ENCODE results near the gene MMADHC. TPM values are rescaled to one million over a fixed set of nuclear protein-coding genes. Genes with fewer than 3 reads are reported as not detected.
"Not testable (repeated sequence)": the region's sequence is repeated elsewhere in the genome, so short reads cannot be mapped to it uniquely, and the experiment has no call there.

MMADHC gene
- total RNA-seq, 1 donor from 2014 or later, result 182 TPM

DNA sequence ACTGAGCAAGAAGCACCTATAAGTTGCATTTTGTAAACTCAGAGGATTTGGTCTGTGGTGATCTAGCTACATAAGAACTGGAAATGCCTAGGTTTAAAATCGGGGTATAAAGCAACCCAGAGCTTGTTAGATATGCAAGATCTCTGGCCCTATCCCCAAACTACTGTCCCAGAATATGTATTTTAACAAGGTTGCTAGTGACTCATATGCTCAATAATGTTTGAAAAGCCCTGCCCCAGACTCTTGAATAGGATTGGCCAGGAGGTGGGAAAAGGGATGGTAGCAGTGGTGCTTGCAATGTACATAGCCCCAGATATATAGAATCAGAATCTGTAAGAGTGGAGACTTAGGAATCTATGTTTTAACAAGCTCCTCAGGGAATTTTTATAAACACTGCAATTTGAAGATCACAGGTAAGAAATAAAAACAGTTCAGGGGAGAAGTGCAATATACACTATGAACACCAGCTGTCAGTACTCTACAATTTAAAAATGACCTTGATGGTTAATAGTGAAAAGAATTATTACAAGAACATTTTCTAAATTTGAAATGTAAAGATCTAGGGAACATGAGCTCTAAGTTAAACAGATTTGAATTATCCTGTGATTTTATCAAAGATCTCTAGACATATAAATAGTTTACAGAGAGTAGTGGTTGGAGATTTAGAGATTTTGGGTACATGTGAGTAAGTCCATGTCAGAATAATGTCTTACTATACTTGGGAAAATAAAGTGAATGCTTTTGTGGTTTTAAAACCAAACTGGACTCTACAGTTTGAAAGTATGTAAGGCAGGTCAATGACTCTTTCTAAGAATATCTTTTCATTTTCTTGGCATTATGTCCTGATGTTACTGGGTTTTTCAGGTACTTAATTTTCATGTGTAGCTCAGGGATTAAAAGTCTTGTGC, 7.7 kb upstream of the MMADHC start:
- no peak for DNase-seq (ENCODE audit: low read depth)

DNA sequence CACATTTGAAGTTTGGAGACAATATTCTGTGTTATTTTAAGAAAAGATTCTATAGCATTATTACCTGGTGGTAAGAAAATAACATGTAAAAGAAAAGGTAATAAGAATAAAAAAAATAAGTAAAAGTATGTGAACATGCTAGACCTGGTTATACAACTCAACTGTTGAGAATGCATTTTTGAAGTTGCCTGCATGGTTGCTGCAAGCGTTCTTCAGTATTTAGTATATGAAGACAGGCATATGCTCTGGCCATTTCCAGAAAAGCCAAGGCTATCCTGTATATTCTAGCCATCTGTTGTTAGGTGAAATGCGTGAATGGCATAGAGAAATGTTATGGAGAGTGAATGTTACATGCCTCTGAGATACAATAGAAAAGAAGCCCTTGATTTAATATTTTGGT, 6.8 kb upstream of the MMADHC start:
- no peak for DNase-seq (ENCODE audit: low read depth)

DNA sequence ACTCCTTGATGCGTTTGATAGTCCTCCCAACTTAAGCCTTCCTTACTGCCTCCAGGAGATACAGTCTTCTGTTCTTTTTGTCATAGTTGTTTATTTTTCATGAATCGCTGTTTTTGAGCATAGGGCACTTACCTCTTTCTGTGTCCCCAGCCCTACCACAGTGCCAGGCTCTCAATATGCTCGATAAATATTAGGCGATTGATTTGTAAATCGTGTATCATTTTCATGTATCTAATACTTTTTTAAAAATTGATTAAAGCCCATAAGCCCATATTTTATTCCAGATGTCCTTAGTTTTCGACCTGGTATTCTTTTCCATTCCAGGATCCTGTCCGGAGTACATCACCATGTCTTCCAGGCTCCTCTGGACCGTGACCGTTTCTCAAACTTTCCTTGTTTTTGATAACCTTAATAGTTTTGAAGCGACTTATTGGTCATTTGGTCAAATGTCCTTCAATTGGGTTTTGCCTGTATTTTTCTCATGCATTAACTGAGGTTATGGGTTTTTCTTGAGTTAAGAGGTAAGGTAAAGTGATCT, 444 bp upstream of the MMADHC start:
- DNase-seq (ENCODE audit: low read depth), result no peak

DNA sequence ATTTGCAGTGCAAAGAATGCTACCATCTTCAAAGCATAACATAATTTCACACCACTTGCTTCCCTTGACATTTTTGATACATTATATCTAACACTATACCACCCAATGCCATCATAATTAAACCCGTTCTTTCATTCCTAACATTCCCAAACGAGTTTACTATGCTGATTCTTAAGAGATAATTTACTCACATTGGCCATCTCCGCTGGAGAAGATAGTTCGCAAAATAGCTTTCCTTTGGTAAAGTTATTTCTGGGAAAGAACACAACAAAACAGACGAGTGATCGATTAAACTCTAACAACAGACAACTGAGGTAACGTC, 716 bp downstream of the MMADHC start:
- DNase-seq (ENCODE audit: low read depth), result no peak

- DNase-seq (ENCODE audit: low read depth), result no peak
Observed at GRCh38 chr2:149586063-149586462, 1.5 kb downstream of the MMADHC start.

DNA sequence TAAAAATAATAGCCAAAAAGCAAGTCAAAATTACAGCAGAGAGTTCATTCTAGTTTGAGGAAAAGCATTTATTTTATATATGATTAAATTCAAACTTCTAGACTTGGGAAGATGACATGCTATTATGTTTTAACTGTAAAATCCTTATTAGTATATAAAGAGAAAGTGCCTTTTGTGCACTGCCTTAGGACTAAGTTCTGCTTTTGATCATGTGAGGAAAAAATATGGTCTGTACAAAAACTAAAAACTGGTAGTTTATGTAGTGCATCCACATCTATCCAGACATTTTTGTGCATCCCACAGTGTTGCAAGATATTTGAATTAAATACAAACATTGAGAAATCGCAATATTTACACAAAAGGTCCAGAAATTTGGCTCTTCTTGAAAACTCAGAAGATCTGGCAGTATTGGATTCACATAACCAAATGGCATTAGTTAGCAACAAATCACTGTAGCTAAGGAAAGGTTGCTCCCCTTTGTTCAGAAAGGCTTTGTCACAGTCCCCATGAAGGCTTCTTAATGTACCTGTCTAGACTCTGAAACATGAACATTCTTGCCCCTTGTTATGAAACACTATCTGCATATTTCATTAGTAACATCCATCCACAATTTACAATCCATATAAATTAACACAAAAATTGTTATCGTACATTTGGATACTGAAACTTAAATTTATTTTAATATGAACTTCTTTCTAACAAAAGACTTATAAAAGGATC, 2.2 kb downstream of the MMADHC start:
- DNase-seq (ENCODE audit: low read depth), result no peak

GRCh38 chr2:149579972-149580882, 7.3 kb downstream of the MMADHC start:
- DNase-seq (ENCODE audit: low read depth), result peak; percentile 80

- DNase-seq (ENCODE audit: low read depth), result no peak
Observed at GRCh38 chr2:149577269-149577668, 10.3 kb downstream of the MMADHC start.

GRCh38 chr2:149575752-149576151, 11.8 kb downstream of the MMADHC start:
- no peak for DNase-seq (ENCODE audit: low read depth)

DNA sequence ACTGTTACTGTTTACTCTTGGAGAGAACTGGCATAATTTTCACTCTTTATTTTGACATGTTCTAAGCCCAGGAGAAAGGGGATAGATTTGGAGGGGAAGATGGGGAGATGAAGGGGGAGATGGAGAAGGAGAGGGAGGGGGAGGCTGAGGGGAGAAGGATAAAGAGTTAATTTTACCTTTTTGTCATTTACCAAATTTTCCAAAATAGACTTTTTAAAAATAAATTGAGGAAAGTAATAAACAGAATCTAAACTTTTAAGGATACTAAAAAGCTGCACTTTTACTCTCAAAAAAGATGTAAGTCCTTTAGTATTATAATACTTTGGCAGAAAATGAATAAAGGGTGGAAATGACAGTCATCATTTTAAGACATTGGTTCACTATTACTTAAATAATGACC, 12.3 kb downstream of the MMADHC start:
- no peak for DNase-seq (ENCODE audit: low read depth)

- DNase-seq (ENCODE audit: low read depth), result peak; percentile 22
Observed at GRCh38 chr2:149573760-149574159, 13.8 kb downstream of the MMADHC start.

- DNase-seq (ENCODE audit: low read depth), result peak; percentile 31
Observed at GRCh38 chr2:149572102-149572953, 15.2 kb downstream of the MMADHC start.

DNA sequence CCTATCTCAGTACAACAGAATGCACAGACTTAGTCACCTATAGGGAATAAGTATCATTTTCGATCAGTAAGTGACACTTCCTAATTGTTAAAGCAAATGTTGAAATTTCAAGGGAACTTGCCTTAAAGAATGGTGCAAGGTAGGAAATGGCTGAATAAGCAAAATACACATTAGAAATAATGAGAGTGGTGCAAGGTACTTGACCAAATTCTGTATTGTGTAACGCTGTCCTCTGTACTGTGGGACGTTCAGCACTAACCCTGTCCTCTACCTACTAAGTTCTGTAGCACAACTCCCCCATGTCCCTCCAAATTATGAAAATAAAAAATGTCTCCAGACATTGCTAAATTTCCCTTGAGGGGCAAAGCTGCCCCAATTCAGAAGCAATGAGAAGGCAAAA, 19.4 kb downstream of the MMADHC start:
- no peak for DNase-seq (ENCODE audit: low read depth)

DNA sequence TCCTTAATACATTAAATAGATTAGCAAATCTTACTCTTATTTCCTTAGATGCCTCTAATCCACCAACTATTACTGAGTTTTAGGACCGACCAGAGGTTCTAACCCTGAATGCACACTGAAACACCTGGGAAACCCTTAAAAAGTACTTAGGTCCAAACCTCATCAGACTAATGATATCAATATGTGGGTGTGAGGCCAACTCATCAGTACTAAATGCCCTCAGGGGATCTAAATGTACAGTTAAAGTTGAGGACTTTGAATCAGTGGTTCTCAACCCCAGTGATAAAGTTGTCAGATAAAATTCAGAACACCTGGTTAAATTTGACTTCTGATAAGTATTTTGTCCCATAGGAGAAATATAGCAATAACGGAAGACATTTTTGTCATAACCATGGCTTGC, 20.9 kb downstream of the MMADHC start:
- no peak for DNase-seq (ENCODE audit: low read depth)

DNA sequence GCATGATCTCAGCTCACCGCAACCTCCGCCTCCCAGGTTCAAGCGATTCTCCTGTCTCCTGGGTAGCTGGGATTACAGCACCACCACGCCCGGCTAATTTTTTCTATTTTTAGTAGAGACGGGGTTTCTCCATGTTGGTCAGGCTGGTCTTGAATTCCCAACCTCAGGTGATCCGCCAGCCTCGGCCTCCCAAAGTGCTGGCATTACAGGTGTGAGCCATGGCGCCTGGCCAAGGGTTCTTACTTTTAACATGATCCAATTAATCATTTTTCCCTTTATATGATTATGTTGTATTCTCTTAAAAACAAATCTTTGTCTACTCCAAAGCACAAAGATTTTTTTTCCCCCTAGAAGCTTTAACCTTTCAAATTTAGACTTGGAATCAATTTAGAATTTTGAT, 21.9 kb downstream of the MMADHC start:
- not testable (repeated sequence) for DNase-seq (ENCODE audit: low read depth)

DNA sequence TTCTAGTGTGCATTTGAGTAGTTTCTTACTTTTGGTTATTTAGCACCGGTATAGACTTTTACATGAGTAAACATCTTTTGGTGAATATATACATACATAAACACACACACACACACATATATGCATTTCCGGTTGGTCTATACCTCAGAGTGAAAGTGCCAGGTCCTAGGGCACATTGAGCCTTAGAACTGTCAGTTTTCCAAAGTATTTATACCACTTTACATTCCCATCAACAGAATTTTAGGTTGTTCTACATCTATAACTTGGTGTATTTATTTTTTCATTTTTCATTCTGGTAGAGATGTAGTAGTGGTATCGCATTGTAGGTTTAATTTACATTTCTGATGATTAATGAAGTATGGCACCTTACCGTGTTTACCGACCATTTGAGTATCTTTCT, 22.6 kb downstream of the MMADHC start:
- no peak for DNase-seq (ENCODE audit: low read depth)

GRCh38 chr2:149564097-149564496, 23.5 kb downstream of the MMADHC start:
- DNase-seq (ENCODE audit: low read depth), result no peak

GRCh38 chr2:149562324-149562723, 25.3 kb downstream of the MMADHC start:
- peak; percentile 45 for DNase-seq (ENCODE audit: low read depth)

- DNase-seq (ENCODE audit: low read depth), result peak; percentile 54
Observed at GRCh38 chr2:149561309-149561926, 26.2 kb downstream of the MMADHC start.
